A549 (cell line): ENCODE results near the gene PAK4. TPM values are rescaled to one million over a fixed set of nuclear protein-coding genes. Genes with fewer than 3 reads are reported as not detected.

Source experiments
- ATAC-seq, 2 experiments: fragments of 200-7000 bp in 1 of 2; fragments of >200 bp in 1 of 2; cut with Nextera tagmentation in 1 of 2; cut with Tn5 transposase in 1 of 2; 3 replicates each; pipeline versions ENCODE4 v1.8.0 to v1.9.1; 2018 to 2020; ENCODE audit warnings: mild to moderate bottlenecking in 1 of 2, moderate library complexity in 1 of 2
- CTCF ChIA-PET: fragments of 300-600 bp; sonication (Branson Sonifier 250); formaldehyde crosslinking; extraction: SDS; loops from one replicate; lab custom pipeline; 2021; ENCODE audit warnings: antibody characterized with exemption, inconsistent platforms; lab: Yijun Ruan, JAX
- POLR2A ChIA-PET: fragments of 350-600 bp; formaldehyde crosslinking; extraction: SDS; loops from one replicate; lab custom pipeline; 2021; ENCODE audit warnings: antibody characterized with exemption, inconsistent platforms; lab: Yijun Ruan, JAX
- DNase-seq, 2 experiments: peaks; one replicate each; pipeline versions ENCODE4 v3.0.0 to v3.0.0-alpha.2; 2011 to 2016; ENCODE audit warnings: low read depth in 1 of 2, low spot score in 1 of 2
- FAIRE-seq: peaks from 2 replicates; lab custom pipeline; 2011; peaks lifted over from hg19 to GRCh38; lab: Jason Lieb, UNC
- H3K27ac ChIP-seq, 2 experiments: fragments of >200 bp; sonication (Bioruptor Twin); formaldehyde crosslinking; 3 replicates each; pipeline ENCODE4 v1.5.1; 2016 to 2017
- H3K4me1 ChIP-seq: fragments of >200 bp; sonication (Bioruptor Twin); formaldehyde crosslinking; 3 replicates; pipeline ENCODE4 v1.6.1; 2016
- H3K4me2 ChIP-seq: fragments of >200 bp; sonication (Bioruptor Twin); formaldehyde crosslinking; 3 replicates; pipeline ENCODE4 v1.6.1; 2016
- H3K4me3 ChIP-seq: fragments of >200 bp; sonication (Bioruptor Twin); formaldehyde crosslinking; 3 replicates; pipeline ENCODE4 v1.5.1; 2016
- H3K9me3 ChIP-seq: fragments of >200 bp; sonication (Bioruptor Twin); formaldehyde crosslinking; 3 replicates; pipeline ENCODE4 v1.6.1; 2016
- CBX8 ChIP-seq: fragments of 200-600 bp; sonication (generic); IDR thresholded peaks from 2 replicates; pipeline ENCODE4 v1.6.1; 2016
- CEBPB ChIP-seq, 2 experiments: fragments of >200 bp in 1 of 2; sonication (Bioruptor Twin) in 1 of 2; formaldehyde crosslinking in 1 of 2; IDR thresholded peaks; 2 replicates each; pipeline ENCODE4 v1.6.1; 2012 to 2016
- EHF ChIP-seq: fragments of 250-450 bp; sonication (Bioruptor Pico); IDR thresholded peaks from 2 replicates; pipeline ENCODE4 v1.5.0; 2020; ENCODE audit warnings: mild to moderate bottlenecking
- EHMT2 ChIP-seq: fragments of 200-600 bp; sonication (generic); IDR thresholded peaks from 2 replicates; pipeline ENCODE4 v1.6.1; 2016; ENCODE audit warnings: antibody characterized with exemption, low read depth, mild to moderate bottlenecking, moderate library complexity
- EP300 ChIP-seq, 2 experiments: fragments of >200 bp; sonication (Bioruptor Twin); formaldehyde crosslinking; IDR thresholded peaks; 2 replicates in 1 of 2; 3 replicates in 1 of 2; pipeline ENCODE4 v1.6.1; 2016 to 2017
- ESRRA ChIP-seq: fragments of 150-350 bp; IDR thresholded peaks from 2 replicates; pipeline ENCODE4 v1.6.1; 2014; ENCODE audit warnings: mild to moderate bottlenecking, low read length, borderline replicate concordance
- FOSL2 ChIP-seq, 2 experiments: fragments of 450-650 bp in 1 of 2; fragments of >200 bp in 1 of 2; sonication (Bioruptor Twin) in 1 of 2; formaldehyde crosslinking; IDR thresholded peaks; 2 replicates each; pipeline versions ENCODE4 v1.5.0 to v1.6.1; 2016 to 2020; ENCODE audit warnings: mild to moderate bottlenecking in 1 of 2, moderate library complexity in 1 of 2
- HDAC2 ChIP-seq: fragments of 200-600 bp; sonication (generic); IDR thresholded peaks from 2 replicates; pipeline ENCODE4 v1.6.1; 2016
- HOXB13 ChIP-seq: fragments of 250-450 bp; sonication (Bioruptor Pico); IDR thresholded peaks from 2 replicates; pipeline ENCODE4 v1.5.0; 2020; ENCODE audit warnings: low read depth, mild to moderate bottlenecking, moderate library complexity
- HOXB5 ChIP-seq: fragments of 250-450 bp; sonication (Bioruptor Pico); IDR thresholded peaks from 2 replicates; pipeline ENCODE4 v1.5.0; 2020; ENCODE audit warnings: mild to moderate bottlenecking, moderate library complexity
- KDM1A ChIP-seq: fragments of 200-600 bp; sonication (generic); IDR thresholded peaks from 2 replicates; pipeline ENCODE4 v1.6.1; 2016; ENCODE audit warnings: low read depth, mild to moderate bottlenecking
- MAX ChIP-seq: IDR thresholded peaks from 2 replicates; pipeline ENCODE4 v1.6.1; 2012
- MAZ ChIP-seq: fragments of 150-350 bp; IDR thresholded peaks from 2 replicates; pipeline ENCODE4 v1.6.1; 2014; ENCODE audit warnings: antibody characterized with exemption, low read depth, low read length, borderline replicate concordance
- MYC ChIP-seq: IDR thresholded peaks from 2 replicates; pipeline ENCODE4 v1.6.1; 2012; ENCODE audit warnings: mild to moderate bottlenecking, inconsistent platforms, low read length, improper control_type of control experiment, borderline replicate concordance
- NPAS2 ChIP-seq: fragments of 250-450 bp; sonication (Bioruptor Pico); IDR thresholded peaks from 2 replicates; pipeline ENCODE4 v1.8.0; 2022; ENCODE audit warnings: mild to moderate bottlenecking, moderate library complexity, borderline replicate concordance
- NR3C1 ChIP-seq: fragments of >200 bp; sonication (Bioruptor Twin); formaldehyde crosslinking; IDR thresholded peaks from 3 replicates; pipeline ENCODE4 v1.6.1; 2017
- PBX3 ChIP-seq: IDR thresholded peaks from 2 replicates; pipeline ENCODE4 v1.6.1; 2012
- RAD21 ChIP-seq, 2 experiments: fragments of >200 bp in 1 of 2; sonication (Bioruptor Twin) in 1 of 2; formaldehyde crosslinking in 1 of 2; IDR thresholded peaks in 1 of 2; conservative IDR thresholded peaks in 1 of 2; 2 replicates in 1 of 2; 3 replicates in 1 of 2; pipeline ENCODE4 v1.6.1; 2012 to 2018; ENCODE audit warnings: inconsistent platforms in 1 of 2
- RARB ChIP-seq: fragments of 250-450 bp; sonication (Bioruptor Pico); IDR thresholded peaks from 2 replicates; pipeline ENCODE4 v1.8.0; 2021; ENCODE audit warnings: mild to moderate bottlenecking, moderate library complexity
- REST ChIP-seq: fragments of 200-600 bp; sonication (generic); IDR thresholded peaks from 2 replicates; pipeline ENCODE4 v1.6.1; 2016; ENCODE audit warnings: antibody characterized with exemption, mild to moderate bottlenecking, moderate library complexity
- RFX5 ChIP-seq: fragments of 450-650 bp; IDR thresholded peaks from 2 replicates; pipeline ENCODE4 v1.7.1; 2014; ENCODE audit warnings: antibody characterized with exemption, mild to moderate bottlenecking, moderate library complexity
- SREBF2 ChIP-seq: fragments of 450-650 bp; IDR thresholded peaks from 2 replicates; pipeline ENCODE4 v1.6.1; 2014; ENCODE audit warnings: mild to moderate bottlenecking, moderate library complexity
- TFCP2L1 ChIP-seq: fragments of 250-450 bp; sonication (Bioruptor Pico); IDR thresholded peaks from 2 replicates; pipeline ENCODE4 v1.5.0; 2021; ENCODE audit warnings: mild to moderate bottlenecking
- TP53 ChIP-seq: fragments of 250-450 bp; sonication (Bioruptor Pico); IDR thresholded peaks from 2 replicates; pipeline ENCODE4 v1.5.0; 2021; ENCODE audit warnings: mild to moderate bottlenecking, moderate library complexity
- USF2 ChIP-seq: fragments of 450-650 bp; IDR thresholded peaks from 2 replicates; pipeline ENCODE4 v1.6.1; 2014; ENCODE audit warnings: antibody characterized with exemption
- ZFP36 ChIP-seq: fragments of 450-650 bp; IDR thresholded peaks from 2 replicates; pipeline ENCODE4 v1.6.1; 2014; ENCODE audit warnings: borderline replicate concordance; ENCODE audit not compliant: partially characterized antibody
- ZNF302 ChIP-seq: fragments of 250-450 bp; sonication (Bioruptor Pico); IDR thresholded peaks from 2 replicates; pipeline ENCODE4 v1.9.0; 2021; ENCODE audit warnings: inconsistent platforms, mild to moderate bottlenecking, moderate library complexity
- WGBS: methylation state at CpG from one replicate; pipeline ENCODE4 v1.1.6; 2017; ENCODE audit errors: missing lambda C conversion rate; 5-methylcytosine and 5-hydroxymethylcytosine counted together
- polyA plus RNA-seq, 4 experiments: library from polyadenylated mRNA; depleted of rRNA in 3 of 4; stranded (reverse); fragments of >200 nt; fragmentation: RNase III in 1 of 4; extraction: RNeasy Plus Mini Kit Qiagen cat#74134 plus additional on column Dnase treatment in 1 of 4; gene quantifications; 2 replicates in 3 of 4; 3 replicates in 1 of 4; pipeline ENCODE4 v1.2.3, GENCODE V29; 2011 to 2017

PAK4 gene
- polyA plus RNA-seq, 2 of the 4 experiments (the other 2 are of a cell fraction) = 42.9 to 84.2 TPM

- H3K4me2 ChIP-seq = no peak overlapping the region
- no peak overlapping the region for H3K27ac ChIP-seq
- TF ChIP-seq REST (no peak), RFX5 (no peak), KDM1A (no peak), HOXB5 (CRISPR knock-in tag) (no peak), PBX3 (no peak), ESRRA (no peak), NPAS2 (CRISPR knock-in tag) (no peak), TP53 (CRISPR knock-in tag) (no peak), SREBF2 (no peak), CEBPB (IDR thresholded peaks at IDR 0.05) (no peak), FOSL2 (IDR thresholded peaks at IDR 0.05) (no peak), FOSL2 (CRISPR knock-in tag; IDR thresholded peaks at IDR 0.05) (no peak), TFCP2L1 (CRISPR knock-in tag) (no peak)
- TF ChIP-seq, all 56 proteins: peak for 0
- POLR2A ChIA-PET = interaction anchor here (0.7 kb wide), 1 partner anchor 28 kb away, joined by 3 read pairs; no protein-coding TSS in a partner anchor
- FAIRE-seq (no peak), ATAC-seq (no peak), DNase-seq (no peak)
- peaks cover 16% of the 10 kb centered on the region for H3K4me1 ChIP-seq
- CTCF ChIA-PET = interaction anchor here (0.6 to 4.5 kb wide), 15 partner anchors 11 to 261 kb away, joined by 3 to 19 read pairs (median 5); partner anchors contain the start of genes FBXO17, PLEKHG2 and SYCN
- 0 out of 3 replicates have a peak, but pooled peaks cover 3% of the 10 kb centered on the region for H3K9me3 ChIP-seq
- 93% methylated on average over 26 of the region's 26 CpGs for WGBS
- H3K4me3 ChIP-seq = no peak overlapping the region
Observed at GRCh38 chr19:39150807-39151600, 25.4 kb downstream of the PAK4 start.

- no peak overlapping the region for H3K27ac ChIP-seq
- 0 out of 3 replicates have a peak, but pooled peaks cover 3% of the 10 kb centered on the region for H3K9me3 ChIP-seq
- no peak overlapping the region for H3K4me2 ChIP-seq
- CTCF ChIA-PET = interaction anchor here (0.6 to 4.5 kb wide), 14 partner anchors 12 to 190 kb away, joined by 3 to 19 read pairs (median 6); partner anchors contain the start of gene SYCN
- no peak for DNase-seq
- POLR2A ChIA-PET = interaction anchor here (0.7 kb wide), 1 partner anchor 29 kb away, joined by 3 read pairs; no protein-coding TSS in a partner anchor
- no peak for TF ChIP-seq CEBPB (IDR thresholded peaks at IDR 0.05)
- no peak for TF ChIP-seq EHF
- TF ChIP-seq ZFP36 = no peak
- TF ChIP-seq EHMT2 = no peak
- TF ChIP-seq USF2 = no peak
- TF ChIP-seq MAZ = no peak
- TF ChIP-seq EP300 (IDR thresholded peaks at IDR 0.05) = no peak
- no peak for TF ChIP-seq NR3C1
- TF ChIP-seq ZNF302 (CRISPR knock-in tag) = no peak
- TF ChIP-seq HOXB5 (CRISPR knock-in tag) = no peak
- TF ChIP-seq HOXB13 (CRISPR knock-in tag) = no peak
- TF ChIP-seq SREBF2 = no peak
- no peak for TF ChIP-seq NPAS2 (CRISPR knock-in tag)
- TF ChIP-seq CBX8 = no peak
- no peak for TF ChIP-seq RAD21 (conservative IDR thresholded peaks at IDR 0.05 in 1 of 2, IDR thresholded peaks at IDR 0.05 in 1 of 2)
- TF ChIP-seq HDAC2 = no peak
- no peak for TF ChIP-seq RARB
- no peak for TF ChIP-seq MYC
- TF ChIP-seq KDM1A = no peak
- no peak for TF ChIP-seq MAX
- TF ChIP-seq, all 56 proteins: peak for 0
- 86% methylated on average over 10 of the region's 10 CpGs for WGBS
- ATAC-seq = no peak
- H3K4me1 ChIP-seq = peaks cover 27% of the 10 kb centered on the region
- no peak overlapping the region for H3K4me3 ChIP-seq
- FAIRE-seq = peak; percentile 99
Observed at GRCh38 chr19:39152066-39152465, 26.5 kb downstream of the PAK4 start.
